HG03025 (cell line): ENCODE measurements around the gene KIF20A.
"Not testable (repeated sequence)": the region's sequence is repeated elsewhere in the genome, so short reads cannot be mapped to it uniquely, and the experiment has no call there.

ENCODE experiments used
- ATAC-seq: cut with Tn5 transposase; IDR thresholded peaks from one replicate; pipeline ENCODE4 v1.9.1; 2021; ENCODE audit warnings: mild to moderate bottlenecking, moderate library complexity; ENCODE audit not compliant: unreplicated experiment, low FRiP score

Gene KIF20A

GRCh38 chr5:138178516-138179276 is at the start of gene KIF20A, which contains the start of gene BRD8:
KIF20A (plus strand) TSS chr5:138179112; CDS start chr5:138179681, 569 bp downstream.
BRD8 (minus strand) TSS chr5:138178630; CDS start chr5:138178614, 16 bp downstream.
- peak; percentile 76 for ATAC-seq

GRCh38 chr5:138129347-138129746 is 49.6 kb upstream of the KIF20A start:
- no peak for ATAC-seq

GRCh38 chr5:138132543-138132942 is 46.4 kb upstream of the KIF20A start:
- ATAC-seq, result no peak

GRCh38 chr5:138138949-138139780 is 39.7 kb upstream of the KIF20A start, which contains the start of gene NME5:
NME5 (minus strand) TSS chr5:138139428; CDS start chr5:138138780, 648 bp downstream.
- no peak for ATAC-seq

GRCh38 chr5:138139781-138140090 is 39.2 kb upstream of the KIF20A start:
- no peak for ATAC-seq

- ATAC-seq, result no peak
Measured at GRCh38 chr5:138140268-138140667, 38.6 kb upstream of the KIF20A start.

- no peak for ATAC-seq
Measured at GRCh38 chr5:138141734-138142133, 37.2 kb upstream of the KIF20A start.

- not testable (repeated sequence) for ATAC-seq
Measured at GRCh38 chr5:138143578-138143977, 35.3 kb upstream of the KIF20A start.

GRCh38 chr5:138148811-138149210 is 30.1 kb upstream of the KIF20A start:
- ATAC-seq, result no peak

GRCh38 chr5:138149530-138149929 is 29.4 kb upstream of the KIF20A start:
- no peak for ATAC-seq

GRCh38 chr5:138155977-138156376 is 22.9 kb upstream of the KIF20A start:
- ATAC-seq, result not testable (repeated sequence)

GRCh38 chr5:138157626-138158025 is 21.3 kb upstream of the KIF20A start:
- no peak for ATAC-seq

- ATAC-seq, result no peak
Measured at GRCh38 chr5:138159666-138160065, 19.2 kb upstream of the KIF20A start.

- no peak for ATAC-seq
Measured at GRCh38 chr5:138160706-138161105, 18.2 kb upstream of the KIF20A start.

- no peak for ATAC-seq
Measured at GRCh38 chr5:138163721-138164120, 15.2 kb upstream of the KIF20A start.

- no peak for ATAC-seq
Measured at GRCh38 chr5:138169124-138169523, 9.8 kb upstream of the KIF20A start.

- ATAC-seq, result no peak
Measured at GRCh38 chr5:138170299-138170698, 8.6 kb upstream of the KIF20A start.

GRCh38 chr5:138177941-138178515 is 884 bp upstream of the KIF20A start:
- no peak for ATAC-seq

GRCh38 chr5:138179277-138179857 is 455 bp downstream of the KIF20A start:
- no peak for ATAC-seq

- no peak for ATAC-seq
Measured at GRCh38 chr5:138180183-138180782, 1.4 kb downstream of the KIF20A start.
